ENCODE data around the gene ZNF304.

GRCh38 chr19:57389730-57390598 lies 38.9 kb downstream of the ZNF304 start, which contains the start of gene ZNF548:
- TF ChIP-seq, protein P1, sequence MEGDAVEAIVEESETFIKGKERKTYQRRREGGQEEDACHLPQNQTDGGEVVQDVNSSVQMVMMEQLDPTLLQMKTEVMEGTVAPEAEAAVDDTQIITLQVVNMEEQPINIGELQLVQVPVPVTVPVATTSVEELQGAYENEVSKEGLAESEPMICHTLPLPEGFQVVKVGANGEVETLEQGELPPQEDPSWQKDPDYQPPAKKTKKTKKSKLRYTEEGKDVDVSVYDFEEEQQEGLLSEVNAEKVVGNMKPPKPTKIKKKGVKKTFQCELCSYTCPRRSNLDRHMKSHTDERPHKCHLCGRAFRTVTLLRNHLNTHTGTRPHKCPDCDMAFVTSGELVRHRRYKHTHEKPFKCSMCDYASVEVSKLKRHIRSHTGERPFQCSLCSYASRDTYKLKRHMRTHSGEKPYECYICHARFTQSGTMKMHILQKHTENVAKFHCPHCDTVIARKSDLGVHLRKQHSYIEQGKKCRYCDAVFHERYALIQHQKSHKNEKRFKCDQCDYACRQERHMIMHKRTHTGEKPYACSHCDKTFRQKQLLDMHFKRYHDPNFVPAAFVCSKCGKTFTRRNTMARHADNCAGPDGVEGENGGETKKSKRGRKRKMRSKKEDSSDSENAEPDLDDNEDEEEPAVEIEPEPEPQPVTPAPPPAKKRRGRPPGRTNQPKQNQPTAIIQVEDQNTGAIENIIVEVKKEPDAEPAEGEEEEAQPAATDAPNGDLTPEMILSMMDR (IDR thresholded peaks at IDR 0.05; ENCODE audit: poor library complexity) = no peak
- TF ChIP-seq EZH2 (IDR thresholded peaks at IDR 0.05; ENCODE audit: borderline replicate concordance) = no peak
